Liver (tissue), 9 donors: ENCODE results near the gene GALNT14. TPM values are rescaled to one million over a fixed set of nuclear protein-coding genes. Genes with fewer than 3 reads are reported as not detected.

Source experiments
- DNase-seq: peaks from one replicate; pipeline ENCODE4 v3.0.0-alpha.2; 2017; ENCODE audit warnings: low spot score
- H3K27ac ChIP-seq, 2 donors: one replicate each; pipeline ENCODE4 v1.7.0; 2013; ENCODE audit warnings: inconsistent platforms in 2 of 2, low read length in 2 of 2, control low read depth in 1 of 2, low read depth in 1 of 2, mild to moderate bottlenecking in 1 of 2
- H3K27me3 ChIP-seq, 4 donors: one replicate each; pipeline versions ENCODE4 v1.6.1 to v1.7.0; 2013; ENCODE audit warnings: low read length in 3 of 4, inconsistent platforms in 1 of 4, mild to moderate bottlenecking in 1 of 4, moderate library complexity in 1 of 4; ENCODE audit not compliant: control insufficient read depth in 4 of 4, insufficient read depth in 4 of 4
- H3K36me3 ChIP-seq, 4 donors: one replicate each; pipeline versions ENCODE4 v1.6.1 to v1.7.0; 2013; ENCODE audit warnings: low read length in 3 of 4, mild to moderate bottlenecking in 3 of 4, low read depth in 1 of 4, moderate library complexity in 1 of 4; ENCODE audit not compliant: control insufficient read depth in 4 of 4, insufficient read depth in 3 of 4
- H3K4me1 ChIP-seq, 4 donors: one replicate each; pipeline versions ENCODE4 v1.6.1 to v1.7.0; 2013; ENCODE audit warnings: low read length in 3 of 4, mild to moderate bottlenecking in 3 of 4, moderate library complexity in 1 of 4; ENCODE audit not compliant: control insufficient read depth in 4 of 4, insufficient read depth in 4 of 4
- H3K4me3 ChIP-seq, 3 donors: one replicate each; pipeline versions ENCODE4 v1.6.1 to v1.7.0; 2013; ENCODE audit warnings: low read length in 3 of 3, control low read depth in 1 of 3, low read depth in 1 of 3, mild to moderate bottlenecking in 1 of 3
- H3K9ac ChIP-seq, 2 donors: one replicate each; pipeline ENCODE4 v1.7.0; 2013; ENCODE audit warnings: low read length in 2 of 2, mild to moderate bottlenecking in 2 of 2, moderate library complexity in 2 of 2, control low read depth in 1 of 2, low read depth in 1 of 2
- H3K9me3 ChIP-seq, 4 donors: one replicate each; pipeline versions ENCODE4 v1.6.1 to v1.7.0; 2013; ENCODE audit warnings: low read length in 3 of 4; ENCODE audit not compliant: control insufficient read depth in 4 of 4
- ATF3 ChIP-seq: IDR thresholded peaks from 2 replicates; pipeline ENCODE4 v1.6.1; 2016; ENCODE audit warnings: antibody characterized with exemption
- CTCF ChIP-seq: fragments of 150-350 bp; IDR thresholded peaks from 2 replicates; pipeline ENCODE4 v1.5.1; 2017; ENCODE audit warnings: improper control_type of control experiment, low read depth, low read length; ENCODE audit not compliant: missing input control
- EGR1 ChIP-seq, 2 donors: IDR thresholded peaks; 2 replicates each; pipeline ENCODE4 v1.6.1; 2016 to 2018; ENCODE audit warnings: antibody characterized with exemption in 2 of 2, low read depth in 2 of 2
- FOXA1 ChIP-seq: IDR thresholded peaks from 2 replicates; pipeline ENCODE4 v1.6.1; 2016; ENCODE audit warnings: antibody characterized with exemption
- FOXA2 ChIP-seq: IDR thresholded peaks from 2 replicates; pipeline ENCODE4 v1.6.1; 2016; ENCODE audit warnings: antibody characterized with exemption
- GABPA ChIP-seq, 2 donors: IDR thresholded peaks in 1 of 2; conservative IDR thresholded peaks in 1 of 2; 2 replicates each; pipeline ENCODE4 v1.6.1; 2016; ENCODE audit warnings: antibody characterized with exemption in 2 of 2, mild to moderate bottlenecking in 1 of 2, moderate library complexity in 1 of 2
- HNF4A ChIP-seq, 2 donors: conservative IDR thresholded peaks; 2 replicates each; pipeline ENCODE4 v1.6.1; 2016; ENCODE audit warnings: antibody characterized with exemption in 2 of 2, mild to moderate bottlenecking in 2 of 2
- HNF4G ChIP-seq: IDR thresholded peaks from 2 replicates; pipeline ENCODE4 v1.6.1; 2016; ENCODE audit warnings: antibody characterized with exemption
- JUND ChIP-seq, 2 donors: IDR thresholded peaks; 2 replicates each; pipeline ENCODE4 v1.6.1; 2016; ENCODE audit warnings: antibody characterized with exemption in 2 of 2
- MAX ChIP-seq: IDR thresholded peaks from 2 replicates; pipeline ENCODE4 v1.6.1; 2016; ENCODE audit warnings: antibody characterized with exemption
- RAD21 ChIP-seq, 2 donors: IDR thresholded peaks; 2 replicates each; pipeline ENCODE4 v1.6.1; 2016; ENCODE audit warnings: antibody characterized with exemption in 2 of 2, mild to moderate bottlenecking in 2 of 2
- REST ChIP-seq: IDR thresholded peaks from 2 replicates; pipeline ENCODE4 v1.6.1; 2016; ENCODE audit warnings: antibody characterized with exemption, mild to moderate bottlenecking
- RXRA ChIP-seq, 2 donors: IDR thresholded peaks; 2 replicates each; pipeline ENCODE4 v1.6.1; 2017 to 2018; ENCODE audit warnings: antibody characterized with exemption in 2 of 2, mild to moderate bottlenecking in 1 of 2
- SP1 ChIP-seq: IDR thresholded peaks from 2 replicates; pipeline ENCODE4 v1.6.1; 2018; ENCODE audit warnings: antibody characterized with exemption, mild to moderate bottlenecking
- TAF1 ChIP-seq: conservative IDR thresholded peaks from 2 replicates; pipeline ENCODE4 v1.6.1; 2016; ENCODE audit warnings: antibody characterized with exemption, mild to moderate bottlenecking
- YY1 ChIP-seq: IDR thresholded peaks from 2 replicates; pipeline ENCODE4 v1.6.1; 2016; ENCODE audit warnings: antibody characterized with exemption, mild to moderate bottlenecking
- ZBTB33 ChIP-seq: IDR thresholded peaks from 2 replicates; pipeline ENCODE4 v1.6.1; 2016; ENCODE audit warnings: antibody characterized with exemption
- WGBS: extraction: QIAGEN DNeasy Blood & Tissue Kit; methylation state at CpG from one replicate; pipeline ENCODE4 v1.1.7; 2013; 5-methylcytosine and 5-hydroxymethylcytosine counted together
- polyA plus RNA-seq, 2 donors: library from polyadenylated mRNA; stranded (reverse) in 1 of 2; unstranded in 1 of 2; fragments of 200-250 nt in 1 of 2; fragments of >200 nt in 1 of 2; fragmentation: Nextera tagmentation in 1 of 2; extraction: Ambion mirVana in 1 of 2; gene quantifications; one replicate each; pipeline versions ENCODE4 v1.2.1 to v1.2.3, GENCODE V29; 2013 to 2015
- total RNA-seq, 2 donors: library from RNA; depleted of rRNA; stranded (reverse); fragments of >200 nt; gene quantifications; one replicate each; pipeline ENCODE4 v1.2.3, GENCODE V29; 2014
- donor health status: healthy.
- donor health status: healthy.
- donor health status: healthy.
- donor health status: healthy.
- donor health status: healthy.

Gene GALNT14
- total and polyA plus RNA-seq, 4 donors, result 0.86 to 2.0 (median 1.5) TPM

GRCh38 chr2:31053929-31054782 is 84.1 kb downstream of the GALNT14 start:
- no peak for TF ChIP-seq EGR1 (IDR thresholded peaks at IDR 0.05; ENCODE audit: low read depth in 2 of 2)
- TF ChIP-seq CTCF, result no peak
- TF ChIP-seq SP1, result no peak
- no peak for TF ChIP-seq FOXA1
- no peak for TF ChIP-seq JUND (IDR thresholded peaks at IDR 0.05)
- TF ChIP-seq MAX, result no peak
- no peak for TF ChIP-seq ZBTB33
- TF ChIP-seq YY1, result no peak
- no peak for TF ChIP-seq GABPA (IDR thresholded peaks at IDR 0.05 in 1 of 2, conservative IDR thresholded peaks at IDR 0.05 in 1 of 2)
- TF ChIP-seq FOXA2, result no peak
- TF ChIP-seq HNF4A (conservative IDR thresholded peaks at IDR 0.05), result no peak
- no peak for TF ChIP-seq REST
- no peak for TF ChIP-seq TAF1
- no peak for TF ChIP-seq ATF3
- TF ChIP-seq RAD21 (IDR thresholded peaks at IDR 0.05), result no peak
- no peak for TF ChIP-seq RXRA (IDR thresholded peaks at IDR 0.05)
- TF ChIP-seq HNF4G, result no peak
- no peaks in the 10 kb centered on the region for H3K9me3 ChIP-seq
- H3K4me3 ChIP-seq, result no peak overlapping the region
- no peaks in the 10 kb centered on the region for H3K36me3 ChIP-seq
- WGBS, result 76% methylated on average over 6 of the region's 6 CpGs
- no peak for DNase-seq
- no peak overlapping the region for H3K27ac ChIP-seq
- no peak overlapping the region for H3K9ac ChIP-seq
- H3K4me1 ChIP-seq, result no peaks in the 10 kb centered on the region
- H3K27me3 ChIP-seq, result no peaks in the 10 kb centered on the region
